ENCODE results near the gene TMPRSS2.

The TMPRSS2 gene

DNA sequence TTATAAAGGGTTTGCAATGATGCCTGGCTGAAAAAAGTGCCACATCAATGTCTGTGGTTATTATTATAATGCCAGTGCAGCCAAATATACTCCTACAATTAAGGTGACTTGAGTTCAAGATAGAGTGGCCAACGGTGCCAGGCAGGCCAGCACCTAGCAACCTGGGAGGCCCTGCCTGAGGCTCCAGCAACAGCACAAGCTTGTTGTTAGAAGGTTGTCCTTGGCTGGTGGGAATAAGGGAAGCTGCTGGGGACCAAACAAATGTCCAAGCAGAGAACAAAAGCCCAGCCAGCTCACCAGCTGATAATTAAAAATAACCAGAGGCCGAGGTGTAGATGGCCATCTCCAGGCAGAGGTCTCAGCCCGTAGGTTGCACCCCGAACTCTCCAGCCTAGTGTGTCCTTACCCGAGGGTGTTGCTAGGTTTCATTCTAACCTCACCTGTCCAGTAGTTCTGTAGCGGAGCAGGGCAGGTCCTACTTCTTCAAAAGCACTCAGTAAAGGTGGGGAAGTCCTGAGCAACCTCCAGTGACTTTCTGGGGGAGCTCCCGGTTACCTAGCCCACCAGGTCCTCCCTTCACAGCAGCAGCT is 1.9 kb downstream of the TMPRSS2 start:
- TF ChIP-seq POLR2AphosphoS5 (IDR thresholded peaks at IDR 0.05; ENCODE audit: borderline replicate concordance, low read depth, low read length) (no peak), FOXP2 (optimal IDR thresholded peaks at IDR 0.05; ENCODE audit: control extremely low read depth, extremely low read length, insufficient read depth) (no peak), EZH2 (IDR thresholded peaks at IDR 0.05) (no peak)
- H3K9me3 ChIP-seq (ENCODE audit: low read depth, low read length): no peaks in the 10 kb centered on the region
- no peak overlapping the region for H3K4me3 ChIP-seq
- DNase-seq (ENCODE audit: low read depth, low spot score): no peak
- no peak overlapping the region for H3K9ac ChIP-seq (ENCODE audit: insufficient read length)
- H3K27ac ChIP-seq: no peak overlapping the region
- no peaks in the 10 kb centered on the region for H3K36me3 ChIP-seq (ENCODE audit: insufficient read depth, low read length)

DNA sequence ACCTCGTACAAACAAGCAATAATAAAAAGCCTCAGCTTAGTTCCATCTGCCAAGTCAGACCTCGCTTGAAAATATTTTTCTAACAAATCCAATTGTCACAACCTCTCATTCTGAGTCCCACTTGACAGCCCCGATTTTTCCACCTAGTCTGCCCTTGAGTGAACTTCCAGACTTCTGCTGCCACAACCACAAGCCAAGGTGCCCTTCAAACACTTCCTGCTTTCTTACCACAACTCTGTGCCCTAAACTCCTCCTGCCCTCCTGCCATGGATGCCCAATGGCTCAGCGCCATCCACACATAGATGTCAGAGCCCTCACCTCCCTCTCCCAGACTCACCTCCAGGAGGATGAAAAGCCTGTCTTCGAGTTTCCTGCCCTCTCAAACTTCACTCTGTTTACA is 3.9 kb downstream of the TMPRSS2 start:
- Histone ChIP-seq H3K9me3 (ENCODE audit: low read depth, low read length) (no peaks in the 10 kb centered on the region), H3K27ac (no peak overlapping the region), H3K36me3 (ENCODE audit: insufficient read depth, low read length) (no peaks in the 10 kb centered on the region), H3K4me3 (no peak overlapping the region), H3K9ac (ENCODE audit: insufficient read length) (no peak overlapping the region)
- no peak for DNase-seq (ENCODE audit: low read depth, low spot score)
- TF ChIP-seq EZH2 (IDR thresholded peaks at IDR 0.05) (no peak), FOXP2 (optimal IDR thresholded peaks at IDR 0.05; ENCODE audit: control extremely low read depth, extremely low read length, insufficient read depth) (no peak), POLR2AphosphoS5 (IDR thresholded peaks at IDR 0.05; ENCODE audit: borderline replicate concordance, low read depth, low read length) (no peak)

- Histone ChIP-seq H3K36me3 (ENCODE audit: insufficient read depth, low read length) (no peaks in the 10 kb centered on the region), H3K27ac (no peak overlapping the region), H3K9me3 (ENCODE audit: low read depth, low read length) (no peaks in the 10 kb centered on the region), H3K9ac (ENCODE audit: insufficient read length) (no peak overlapping the region), H3K4me3 (no peak overlapping the region)
- no peak for DNase-seq (ENCODE audit: low read depth, low spot score)
- TF ChIP-seq EZH2 (IDR thresholded peaks at IDR 0.05) (no peak), POLR2AphosphoS5 (IDR thresholded peaks at IDR 0.05; ENCODE audit: borderline replicate concordance, low read depth, low read length) (no peak)
Measured at GRCh38 chr21:41503331-41503730, 4.6 kb downstream of the TMPRSS2 start.

DNA sequence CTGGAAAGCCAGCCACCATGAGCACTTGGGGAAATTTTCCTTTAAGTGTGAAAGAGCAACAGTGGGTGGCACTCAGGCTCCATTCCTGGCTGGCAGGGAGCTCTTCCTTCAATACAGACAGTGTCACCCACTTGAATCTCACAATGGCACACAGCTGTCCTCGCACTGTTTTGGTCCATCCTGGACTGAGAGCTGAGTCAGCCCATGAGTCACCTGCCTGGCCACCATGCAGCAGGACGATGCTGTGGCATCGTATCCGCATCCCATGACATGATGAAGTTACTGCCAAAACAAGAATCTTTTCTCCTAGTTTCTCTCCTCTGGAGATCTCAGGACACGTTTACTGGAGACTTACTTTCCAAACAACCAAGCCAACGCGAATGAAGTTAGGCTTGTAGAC is 6.0 kb downstream of the TMPRSS2 start:
- Histone ChIP-seq H3K4me3 (no peak overlapping the region), H3K9me3 (ENCODE audit: low read depth, low read length) (no peaks in the 10 kb centered on the region), H3K27ac (no peak overlapping the region), H3K36me3 (ENCODE audit: insufficient read depth, low read length) (no peaks in the 10 kb centered on the region), H3K9ac (ENCODE audit: insufficient read length) (no peak overlapping the region)
- TF ChIP-seq EZH2 (IDR thresholded peaks at IDR 0.05) (no peak), POLR2AphosphoS5 (IDR thresholded peaks at IDR 0.05; ENCODE audit: borderline replicate concordance, low read depth, low read length) (no peak), FOXP2 (optimal IDR thresholded peaks at IDR 0.05; ENCODE audit: control extremely low read depth, extremely low read length, insufficient read depth) (no peak)
- no peak for DNase-seq (ENCODE audit: low read depth, low spot score)

DNA sequence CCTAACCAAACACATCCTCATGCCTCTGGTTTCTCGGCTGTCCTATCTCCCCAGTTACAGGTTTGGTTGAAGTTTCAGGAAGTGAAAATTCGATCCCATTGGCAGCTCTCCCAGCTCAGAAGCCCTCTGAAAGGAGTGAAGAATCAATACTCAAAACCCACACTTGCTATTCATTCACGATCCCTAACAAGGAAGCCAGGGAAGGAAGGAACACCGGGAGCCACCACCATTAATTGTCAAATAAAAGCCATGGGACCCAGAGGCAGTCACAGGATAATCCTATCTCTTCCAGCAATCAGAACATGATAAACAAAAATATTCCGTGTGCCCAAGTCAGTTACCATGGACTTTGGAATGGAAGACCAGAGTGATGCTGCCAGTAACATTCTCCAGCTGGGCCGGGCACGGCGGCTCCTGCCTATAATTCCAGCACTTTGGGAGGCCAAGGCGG is 7.0 kb downstream of the TMPRSS2 start:
- TF ChIP-seq POLR2AphosphoS5 (IDR thresholded peaks at IDR 0.05; ENCODE audit: borderline replicate concordance, low read depth, low read length) (no peak), FOXP2 (optimal IDR thresholded peaks at IDR 0.05; ENCODE audit: control extremely low read depth, extremely low read length, insufficient read depth) (no peak), EZH2 (IDR thresholded peaks at IDR 0.05) (no peak)
- Histone ChIP-seq H3K9ac (ENCODE audit: insufficient read length) (no peak overlapping the region), H3K4me3 (no peak overlapping the region), H3K27ac (no peak overlapping the region), H3K36me3 (ENCODE audit: insufficient read depth, low read length) (no peaks in the 10 kb centered on the region), H3K9me3 (ENCODE audit: low read depth, low read length) (no peaks in the 10 kb centered on the region)
- no peak for DNase-seq (ENCODE audit: low read depth, low spot score)

GRCh38 chr21:41500363-41500762 is 7.6 kb downstream of the TMPRSS2 start:
- Histone ChIP-seq H3K4me3 (no peak overlapping the region), H3K9ac (ENCODE audit: insufficient read length) (no peak overlapping the region), H3K27ac (no peak overlapping the region), H3K9me3 (ENCODE audit: low read depth, low read length) (no peaks in the 10 kb centered on the region), H3K36me3 (ENCODE audit: insufficient read depth, low read length) (no peaks in the 10 kb centered on the region)
- no peak for DNase-seq (ENCODE audit: low read depth, low spot score)
- TF ChIP-seq POLR2AphosphoS5 (IDR thresholded peaks at IDR 0.05; ENCODE audit: borderline replicate concordance, low read depth, low read length) (no peak), EZH2 (IDR thresholded peaks at IDR 0.05) (no peak), FOXP2 (optimal IDR thresholded peaks at IDR 0.05; ENCODE audit: control extremely low read depth, extremely low read length, insufficient read depth) (no peak)

GRCh38 chr21:41499920-41500319 is 8.0 kb downstream of the TMPRSS2 start:
- Histone ChIP-seq H3K9me3 (ENCODE audit: low read depth, low read length) (no peaks in the 10 kb centered on the region), H3K9ac (ENCODE audit: insufficient read length) (no peak overlapping the region), H3K27ac (no peak overlapping the region), H3K4me3 (no peak overlapping the region), H3K36me3 (ENCODE audit: insufficient read depth, low read length) (no peaks in the 10 kb centered on the region)
- DNase-seq (ENCODE audit: low read depth, low spot score): no peak
- no peak for TF ChIP-seq FOXP2 (optimal IDR thresholded peaks at IDR 0.05; ENCODE audit: control extremely low read depth, extremely low read length, insufficient read depth)
- TF ChIP-seq POLR2AphosphoS5 (IDR thresholded peaks at IDR 0.05; ENCODE audit: borderline replicate concordance, low read depth, low read length): no peak
- TF ChIP-seq EZH2 (IDR thresholded peaks at IDR 0.05): no peak

- Histone ChIP-seq H3K27ac (no peak overlapping the region), H3K4me3 (no peak overlapping the region), H3K36me3 (ENCODE audit: insufficient read depth, low read length) (no peaks in the 10 kb centered on the region), H3K9me3 (ENCODE audit: low read depth, low read length) (no peaks in the 10 kb centered on the region), H3K9ac (ENCODE audit: insufficient read length) (no peak overlapping the region)
- DNase-seq (ENCODE audit: low read depth, low spot score): no peak
- TF ChIP-seq POLR2AphosphoS5 (IDR thresholded peaks at IDR 0.05; ENCODE audit: borderline replicate concordance, low read depth, low read length): no peak
- TF ChIP-seq EZH2 (IDR thresholded peaks at IDR 0.05): no peak
- TF ChIP-seq FOXP2 (optimal IDR thresholded peaks at IDR 0.05; ENCODE audit: control extremely low read depth, extremely low read length, insufficient read depth): no peak
Measured at GRCh38 chr21:41497788-41498187, 10.2 kb downstream of the TMPRSS2 start.

DNA sequence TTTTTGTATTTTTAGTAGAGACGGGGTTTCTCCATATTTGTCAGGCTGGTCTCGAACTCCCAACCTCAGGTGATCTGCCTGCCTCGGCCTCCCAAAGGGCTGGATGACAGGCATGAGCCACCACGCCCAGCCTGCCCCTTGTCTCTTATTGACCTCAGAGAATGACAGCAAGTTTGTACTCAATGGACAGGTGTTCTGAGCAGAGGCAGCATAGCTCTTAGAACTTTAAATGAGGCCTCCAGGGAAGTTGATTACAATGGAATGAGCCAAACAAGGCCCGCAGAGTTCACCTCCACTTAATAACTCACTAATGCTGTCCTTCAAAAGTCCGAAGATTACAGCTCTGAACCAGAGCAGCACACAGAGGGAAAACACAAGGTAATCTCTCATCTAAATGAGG is 10.9 kb downstream of the TMPRSS2 start:
- no peak overlapping the region for H3K27ac ChIP-seq
- no peaks in the 10 kb centered on the region for H3K9me3 ChIP-seq (ENCODE audit: low read depth, low read length)
- no peak overlapping the region for H3K9ac ChIP-seq (ENCODE audit: insufficient read length)
- TF ChIP-seq POLR2AphosphoS5 (IDR thresholded peaks at IDR 0.05; ENCODE audit: borderline replicate concordance, low read depth, low read length): no peak
- no peak for TF ChIP-seq FOXP2 (optimal IDR thresholded peaks at IDR 0.05; ENCODE audit: control extremely low read depth, extremely low read length, insufficient read depth)
- TF ChIP-seq EZH2 (IDR thresholded peaks at IDR 0.05): no peak
- H3K36me3 ChIP-seq (ENCODE audit: insufficient read depth, low read length): no peaks in the 10 kb centered on the region
- H3K4me3 ChIP-seq: no peak overlapping the region
- no peak for DNase-seq (ENCODE audit: low read depth, low spot score)

Measured in SK-N-MC (cell line).